HepG2 (cell line): ENCODE data around the gene BRD2. TPM values are rescaled to one million over a fixed set of nuclear protein-coding genes. Genes with fewer than 3 reads are reported as not detected.

ENCODE experiments used
- CEBPB ChIP-seq: IDR thresholded peaks from 2 replicates; pipeline ENCODE4 v1.6.1; 2011; ENCODE audit warnings: low read depth, low read length, improper control_type of control experiment, borderline replicate concordance
- ELF1 ChIP-seq: sonication (generic); formaldehyde crosslinking; IDR thresholded peaks from 2 replicates; pipeline ENCODE4 v1.4.0; 2020; ENCODE audit warnings: missing genetic modification reagents
- EZH2 ChIP-seq: conservative IDR thresholded peaks from 2 replicates; pipeline ENCODE4 v1.6.1; 2012; ENCODE audit warnings: mild to moderate bottlenecking, low read depth, low read length, moderate library complexity
- HNF4G ChIP-seq, 2 experiments: sonication (generic) in 1 of 2; formaldehyde crosslinking in 1 of 2; IDR thresholded peaks; 2 replicates each; pipeline versions ENCODE4 v1.4.0 to v1.6.1; 2011 to 2020; ENCODE audit warnings: borderline replicate concordance in 2 of 2, low read depth in 2 of 2, mild to moderate bottlenecking in 2 of 2, low read length in 1 of 2, missing genetic modification reagents in 1 of 2, moderate library complexity in 1 of 2
- MATR3 ChIP-seq: sonication (generic); formaldehyde crosslinking; IDR thresholded peaks from 2 replicates; pipeline ENCODE4 v1.4.0; 2020; ENCODE audit warnings: missing genetic modification reagents
- MXI1 ChIP-seq: IDR thresholded peaks from 3 replicates; pipeline ENCODE4 v1.6.1; 2012; ENCODE audit warnings: low read depth, low read length, inconsistent platforms, borderline replicate concordance
- REXO4 ChIP-seq: sonication (generic); formaldehyde crosslinking; IDR thresholded peaks from 2 replicates; pipeline ENCODE4 v1.8.0; 2022; ENCODE audit warnings: missing genetic modification reagents, mild to moderate bottlenecking, borderline replicate concordance
- ZBTB40 ChIP-seq, 2 experiments: fragments of 450-650 bp in 1 of 2; sonication (generic) in 1 of 2; formaldehyde crosslinking in 1 of 2; IDR thresholded peaks; 2 replicates each; pipeline versions ENCODE4 v1.6.1 to v1.8.0; 2016 to 2022; ENCODE audit warnings: antibody characterized with exemption in 1 of 2, mild to moderate bottlenecking in 1 of 2, missing genetic modification reagents in 1 of 2
- ZKSCAN8 ChIP-seq: IDR thresholded peaks from 2 replicates; pipeline ENCODE4 v1.6.1; 2016; ENCODE audit warnings: borderline replicate concordance, missing genetic modification reagents, missing compliant biosample characterization
- ZNF503 ChIP-seq: sonication (generic); formaldehyde crosslinking; IDR thresholded peaks from 2 replicates; pipeline ENCODE4 v1.4.0; 2020; ENCODE audit warnings: missing genetic modification reagents
- ZNF660 ChIP-seq: sonication (generic); formaldehyde crosslinking; IDR thresholded peaks from 2 replicates; pipeline ENCODE4 v1.5.1; 2020; ENCODE audit warnings: mild to moderate bottlenecking, low read depth, missing genetic modification reagents, borderline replicate concordance
- ZNF841 ChIP-seq: sonication (generic); formaldehyde crosslinking; IDR thresholded peaks from 2 replicates; pipeline ENCODE4 v1.8.1; 2023; ENCODE audit warnings: missing genetic modification reagents, borderline replicate concordance
- polyA plus RNA-seq, 8 experiments: library from polyadenylated mRNA; depleted of rRNA in 3 of 8; stranded (reverse) in 7 of 8; unstranded in 1 of 8; fragments of >200 nt; fragmentation: Illumina TruSeq in 4 of 8; extraction: Trizol in 4 of 8; gene quantifications; 2 replicates each; pipeline versions ENCODE4 v1.2.1 to v1.2.3, GENCODE V29; 2011 to 2016; ENCODE audit warnings: low read depth in 4 of 8, missing spikeins in 1 of 8, mixed read lengths in 1 of 8; ENCODE audit not compliant: insufficient read depth in 1 of 8
- total RNA-seq, 5 experiments: library from RNA; depleted of rRNA; stranded (reverse); fragments of >200 nt; fragmentation: Illumina TruSeq; extraction: Trizol; gene quantifications; 2 replicates each; pipeline ENCODE4 v1.2.3, GENCODE V29; 2016; ENCODE audit warnings: low read depth in 1 of 5
- TF ChIP-seq, protein P1 (sequence below): sonication (generic); formaldehyde crosslinking; IDR thresholded peaks from 2 replicates; pipeline ENCODE4 v1.4.0; 2020; ENCODE audit warnings: low read depth, mild to moderate bottlenecking, missing genetic modification reagents
- TF ChIP-seq, protein P2 (sequence below): sonication (generic); formaldehyde crosslinking; IDR thresholded peaks from 2 replicates; pipeline ENCODE4 v1.8.0; 2022; ENCODE audit warnings: missing genetic modification reagents, low read depth, mild to moderate bottlenecking, borderline replicate concordance

BRD2 gene
- total and polyA plus RNA-seq, 2 of the 13 experiments (the other 11 are each of a cell fraction or from before 2014, with no cell fraction given) = 143 to 202 TPM

DNA sequence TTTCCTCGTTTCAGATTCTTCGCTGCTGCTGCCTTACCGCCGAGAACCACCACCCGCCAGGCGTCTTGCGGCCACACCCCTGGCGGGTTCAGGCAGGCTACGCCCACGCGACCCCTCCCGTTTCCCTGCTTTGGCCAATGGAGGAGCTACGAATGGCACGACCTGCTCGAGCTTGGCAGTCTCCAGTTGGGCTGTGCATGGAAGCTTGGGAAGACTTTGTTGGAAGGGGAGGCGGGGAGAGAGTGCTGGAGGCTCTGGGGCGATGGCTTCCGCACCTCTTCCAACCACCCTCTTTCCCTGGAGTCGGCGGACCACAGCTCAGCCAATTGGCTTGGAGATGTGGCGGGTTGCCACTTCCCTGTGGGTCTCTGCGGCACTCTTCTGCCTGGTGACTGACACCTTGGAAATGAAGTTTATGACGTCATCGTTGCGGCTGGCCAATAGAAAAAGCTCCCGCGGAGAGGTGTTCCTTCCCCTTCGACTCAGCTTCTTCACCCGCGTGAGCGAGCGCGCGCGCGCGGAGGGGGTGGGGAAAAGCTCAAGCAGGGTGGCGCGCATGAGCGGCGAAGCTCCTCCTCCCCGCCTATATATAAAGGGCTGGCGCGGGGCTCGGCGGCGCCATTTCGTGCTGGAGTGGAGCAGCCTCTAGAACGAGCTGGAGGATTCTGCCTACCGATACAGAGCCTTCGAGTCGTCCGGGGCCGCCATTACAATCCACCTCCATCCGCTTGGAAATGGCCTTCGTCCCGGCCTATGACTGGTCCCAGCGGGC lies 3.4 kb downstream of the BRD2 start (continued):
- TF ChIP-seq EZH2 (no peak), ZBTB40 (IDR thresholded peaks at IDR 0.05) (no peak), ZBTB40 (CRISPR knock-in tag; IDR thresholded peaks at IDR 0.05) (peak; percentile 9; the same call in 1 of the 2 replicates), ZNF841 (CRISPR knock-in tag) (no peak), MATR3 (CRISPR knock-in tag) (0 out of 2 replicates have a peak, but pooled peaks have one; percentile 72), ELF1 (CRISPR knock-in tag) (peak; percentile 57), ZNF660 (CRISPR knock-in tag) (no peak), HNF4G (IDR thresholded peaks at IDR 0.05; ENCODE audit: borderline replicate concordance, low read depth, low read length) (peak; percentile 15; the same call in 1 of the 2 replicates), HNF4G (CRISPR knock-in tag; IDR thresholded peaks at IDR 0.05; ENCODE audit: borderline replicate concordance, low read depth) (no peak), CEBPB (0 out of 2 replicates have a peak, but pooled peaks have one; percentile 6), ZNF503 (CRISPR knock-in tag) (peak; percentile 29; the same call in 1 of the 2 replicates), MXI1 (peak; percentile 50; the same call in 1 of the 3 replicates), REXO4 (no peak), ZKSCAN8 (CRISPR knock-in tag) (peak; percentile 64; the same call in 1 of the 2 replicates)
- TF ChIP-seq, protein P1, sequence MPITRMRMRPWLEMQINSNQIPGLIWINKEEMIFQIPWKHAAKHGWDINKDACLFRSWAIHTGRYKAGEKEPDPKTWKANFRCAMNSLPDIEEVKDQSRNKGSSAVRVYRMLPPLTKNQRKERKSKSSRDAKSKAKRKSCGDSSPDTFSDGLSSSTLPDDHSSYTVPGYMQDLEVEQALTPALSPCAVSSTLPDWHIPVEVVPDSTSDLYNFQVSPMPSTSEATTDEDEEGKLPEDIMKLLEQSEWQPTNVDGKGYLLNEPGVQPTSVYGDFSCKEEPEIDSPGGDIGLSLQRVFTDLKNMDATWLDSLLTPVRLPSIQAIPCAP (CRISPR knock-in tag) = 0 out of 2 replicates have a peak, but pooled peaks have one; percentile 15
- TF ChIP-seq, protein P2, sequence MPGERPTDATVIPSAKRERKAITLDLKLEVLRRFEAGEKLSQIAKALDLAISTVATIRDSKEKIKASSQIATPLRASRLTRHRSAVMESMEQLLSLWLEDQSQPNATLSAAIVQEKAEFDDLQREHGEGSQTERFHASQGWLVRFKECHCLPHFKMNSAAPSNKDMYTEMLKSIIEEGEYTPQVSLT (CRISPR knock-in tag) = no peak
